HT1080 (cell line): ENCODE data around the gene HMOX1. TPM values are rescaled to one million over a fixed set of nuclear protein-coding genes. Genes with fewer than 3 reads are reported as not detected.

Source experiments
- DNase-seq: peaks from one replicate; pipeline ENCODE4 v3.0.0-alpha.2; 2015; ENCODE audit warnings: low read depth
- total RNA-seq: library from RNA; depleted of rRNA; stranded (reverse); fragments of >200 nt; shearing (Covaris generic); gene quantifications from 2 replicates; pipeline ENCODE4 v1.2.3, GENCODE V29; 2014

Gene HMOX1
- total RNA-seq, 1 experiment from 2014 or later: 23.4 TPM

- no peak for DNase-seq
Measured at GRCh38 chr22:35349704-35350538, 31.0 kb upstream of the HMOX1 start.

GRCh38 chr22:35350539-35351503, 30.1 kb upstream of the HMOX1 start:
- peak; percentile 89 for DNase-seq

- no peak for DNase-seq
Measured at GRCh38 chr22:35352214-35353111, 28.4 kb upstream of the HMOX1 start.

GRCh38 chr22:35353318-35353717, 27.6 kb upstream of the HMOX1 start:
- DNase-seq: no peak

- DNase-seq: no peak
Measured at GRCh38 chr22:35354068-35354467, 26.8 kb upstream of the HMOX1 start.

GRCh38 chr22:35357883-35358621, 22.8 kb upstream of the HMOX1 start:
- peak; percentile 95 for DNase-seq

- DNase-seq: no peak
Measured at GRCh38 chr22:35359380-35360065, 21.4 kb upstream of the HMOX1 start.

GRCh38 chr22:35361001-35361558, 19.8 kb upstream of the HMOX1 start:
- DNase-seq: no peak

GRCh38 chr22:35363566-35364086, 17.3 kb upstream of the HMOX1 start:
- DNase-seq: no peak

GRCh38 chr22:35364230-35364629, 16.7 kb upstream of the HMOX1 start:
- DNase-seq: peak; percentile 73

- no peak for DNase-seq
Measured at GRCh38 chr22:35367331-35367886, 13.5 kb upstream of the HMOX1 start.

GRCh38 chr22:35368386-35368785, 12.5 kb upstream of the HMOX1 start:
- DNase-seq: no peak

- no peak for DNase-seq
Measured at GRCh38 chr22:35369996-35370395, 10.9 kb upstream of the HMOX1 start.

- DNase-seq: no peak
Measured at GRCh38 chr22:35373781-35374180, 7.1 kb upstream of the HMOX1 start.

- DNase-seq: peak; percentile 63
Measured at GRCh38 chr22:35375031-35375430, 5.9 kb upstream of the HMOX1 start.

GRCh38 chr22:35375526-35375925, 5.4 kb upstream of the HMOX1 start:
- no peak for DNase-seq

- peak; percentile 98 for DNase-seq
Measured at GRCh38 chr22:35376728-35377472, 4.0 kb upstream of the HMOX1 start.

- no peak for DNase-seq
Measured at GRCh38 chr22:35377735-35378134, 3.2 kb upstream of the HMOX1 start.
